ENCODE measurements around the gene ZBTB7C.

GRCh38 chr18:48238206-48238605 is 171.0 kb downstream of the ZBTB7C start:
- TF ChIP-seq CTCF (conservative IDR thresholded peaks at IDR 0.05 in 1 of 2, IDR thresholded peaks at IDR 0.05 in 1 of 2; ENCODE audit: extremely low read depth in 1 of 2, insufficient read depth in 1 of 2, low read depth in 1 of 2, low read length in 2 of 2) (no peak), EZH2 (IDR thresholded peaks at IDR 0.05; ENCODE audit: borderline replicate concordance, low read length) (no peak)

All from mammary epithelial cell (primary cell).